IgD-negative memory B cell (primary cell): ENCODE measurements around the gene RHEBL1. TPM values are rescaled to one million over a fixed set of nuclear protein-coding genes. Genes with fewer than 3 reads are reported as not detected.
A peak's percentile ranks its signal among the peaks of the same experiment; 100 is the strongest.

Experiments
- H3K27ac Mint-ChIP-seq, 3 donors: one replicate each; pipeline ENCODE4 v1.8.0; 2020 to 2022; ENCODE audit warnings: mild to moderate bottlenecking in 3 of 3, mixed read lengths in 3 of 3, moderate library complexity in 1 of 3
- H3K27me3 Mint-ChIP-seq: one replicate; pipeline ENCODE4 v1.8.0; 2021; ENCODE audit warnings: mixed read lengths
- H3K36me3 Mint-ChIP-seq: one replicate; pipeline ENCODE4 v1.8.0; 2020; ENCODE audit warnings: mild to moderate bottlenecking, mixed read lengths
- H3K4me1 Mint-ChIP-seq, 3 donors: one replicate each; pipeline ENCODE4 v1.8.0; 2020 to 2022; ENCODE audit warnings: mixed read lengths in 3 of 3, mild to moderate bottlenecking in 1 of 3
- H3K4me3 Mint-ChIP-seq, 4 donors: one replicate each; pipeline ENCODE4 v1.8.0; 2020 to 2022; ENCODE audit warnings: mild to moderate bottlenecking in 4 of 4, mixed read lengths in 4 of 4, moderate library complexity in 3 of 4
- H3K9me3 Mint-ChIP-seq, 3 donors: one replicate each; pipeline ENCODE4 v1.8.0; 2020 to 2021; ENCODE audit warnings: mixed read lengths in 3 of 3, mild to moderate bottlenecking in 1 of 3
- polyA plus RNA-seq: library from polyadenylated mRNA; unstranded; fragments of 300-500 nt; fragmentation: Illumina TruSeq; gene quantifications from one replicate; pipeline ENCODE4 v1.2.3, GENCODE V29; 2021

Gene RHEBL1
- polyA plus RNA-seq, result 3.2 TPM

- H3K9me3 Mint-ChIP-seq, result no peaks in the 10 kb centered on the region
- peak within 1 kb of the TSS; percentile 96 to 99 (median 98) for H3K4me3 Mint-ChIP-seq
- peak within 1 kb of the TSS; percentile 90 to 97 (median 94) for H3K27ac Mint-ChIP-seq
- no peaks in the 10 kb centered on the region for H3K36me3 Mint-ChIP-seq
- peaks cover 9 to 16% (median 10%) of the 10 kb centered on the region in 3 donors for H3K4me1 Mint-ChIP-seq
- no peaks in the 10 kb centered on the region for H3K27me3 Mint-ChIP-seq
Observed at GRCh38 chr12:49069507-49070346, at the start of gene RHEBL1. Gene RHEBL1, minus strand, starts transcription at chr12:49069979. Its CDS starts 194 bp downstream, at chr12:49069785.

DNA sequence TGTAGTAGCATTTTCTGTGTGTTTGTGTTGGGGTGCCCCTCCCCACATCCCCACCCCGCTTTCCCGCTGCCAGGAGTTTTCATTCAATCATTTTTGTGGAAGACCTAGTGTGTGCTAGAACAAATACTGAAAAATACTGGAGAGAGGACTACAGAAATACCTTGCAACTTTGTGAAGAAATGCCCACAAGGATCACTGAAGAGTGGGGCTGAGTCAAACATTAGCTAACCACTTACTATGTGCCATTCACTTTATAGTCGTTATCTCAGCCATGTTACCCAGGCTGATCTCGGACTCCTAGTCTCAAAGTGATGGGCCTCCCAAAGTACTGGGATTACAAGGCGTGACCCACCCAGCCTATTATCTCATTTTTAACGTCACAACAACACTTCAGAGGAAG lies 41.4 kb upstream of the RHEBL1 start:
- Mint-ChIP-seq H3K27me3 (peaks cover 2% of the 10 kb centered on the region), H3K27ac (peak overlapping the region; percentile 69 to 98 (median 96)), H3K4me3 (peak overlapping the region; percentile 97 to 99 (median 98)), H3K4me1 (peaks cover 22 to 25% (median 23%) of the 10 kb centered on the region in 3 donors), H3K9me3 (no peaks in the 10 kb centered on the region), H3K36me3 (no peaks in the 10 kb centered on the region)

GRCh38 chr12:49110464-49111155 lies 40.8 kb upstream of the RHEBL1 start, which contains the start of gene LMBR1L:
Gene LMBR1L, minus strand, starts transcription at chr12:49110847. Its CDS starts 292 bp downstream, at chr12:49110555.
- Mint-ChIP-seq H3K27ac (peak within 1 kb of the TSS; percentile 69 to 98 (median 96)), H3K4me1 (peaks cover 24 to 29% (median 27%) of the 10 kb centered on the region in 3 donors), H3K9me3 (no peaks in the 10 kb centered on the region), H3K27me3 (peaks cover 2% of the 10 kb centered on the region), H3K36me3 (no peaks in the 10 kb centered on the region), H3K4me3 (peak within 1 kb of the TSS; percentile 97 to 99 (median 98))

DNA sequence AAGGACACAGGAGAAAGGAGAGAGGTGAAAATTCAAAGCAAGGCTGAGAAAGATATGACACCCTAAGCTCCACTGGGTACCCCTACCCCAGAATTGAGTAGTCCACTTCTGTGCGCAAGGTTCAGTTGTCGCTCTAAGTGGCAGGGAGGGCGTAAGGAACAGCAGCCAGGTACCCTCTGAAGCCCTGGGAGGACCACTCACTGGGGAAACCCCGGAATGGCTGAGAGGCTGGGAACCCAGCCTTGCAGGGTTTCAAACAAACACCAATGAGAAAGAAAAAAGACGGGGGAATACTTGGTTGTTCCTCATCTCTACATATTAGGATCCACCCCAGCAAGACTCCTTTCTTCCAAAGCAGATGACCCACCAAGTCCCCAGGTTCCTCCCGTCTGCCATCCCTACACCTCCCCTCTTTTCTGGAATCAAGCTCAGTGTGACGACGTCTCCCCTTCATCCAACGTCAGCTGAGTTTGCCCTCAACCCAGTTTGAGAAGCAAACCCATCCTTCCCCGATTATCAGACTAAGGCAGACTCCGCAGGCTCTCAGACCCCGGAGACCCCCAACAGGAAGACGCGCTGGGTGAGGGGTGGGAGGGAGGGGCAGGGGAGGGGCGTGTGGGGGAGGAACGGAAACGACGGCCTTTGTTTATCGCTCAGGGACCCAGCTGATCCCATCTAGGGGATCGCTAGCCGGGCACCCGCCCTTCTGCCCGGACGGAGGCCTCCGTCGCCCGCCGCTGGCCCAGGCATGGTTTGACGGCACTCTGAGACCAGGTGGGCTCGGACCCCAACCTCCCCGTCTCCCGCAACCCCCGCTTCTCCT lies 40.1 kb upstream of the RHEBL1 start:
- Mint-ChIP-seq H3K27me3 (peaks cover 2% of the 10 kb centered on the region), H3K9me3 (no peaks in the 10 kb centered on the region), H3K4me3 (peak overlapping the region; percentile 97 to 99 (median 98)), H3K4me1 (peaks cover 24 to 29% (median 27%) of the 10 kb centered on the region in 3 donors), H3K36me3 (no peaks in the 10 kb centered on the region), H3K27ac (peak overlapping the region; percentile 69 to 98 (median 96))

DNA sequence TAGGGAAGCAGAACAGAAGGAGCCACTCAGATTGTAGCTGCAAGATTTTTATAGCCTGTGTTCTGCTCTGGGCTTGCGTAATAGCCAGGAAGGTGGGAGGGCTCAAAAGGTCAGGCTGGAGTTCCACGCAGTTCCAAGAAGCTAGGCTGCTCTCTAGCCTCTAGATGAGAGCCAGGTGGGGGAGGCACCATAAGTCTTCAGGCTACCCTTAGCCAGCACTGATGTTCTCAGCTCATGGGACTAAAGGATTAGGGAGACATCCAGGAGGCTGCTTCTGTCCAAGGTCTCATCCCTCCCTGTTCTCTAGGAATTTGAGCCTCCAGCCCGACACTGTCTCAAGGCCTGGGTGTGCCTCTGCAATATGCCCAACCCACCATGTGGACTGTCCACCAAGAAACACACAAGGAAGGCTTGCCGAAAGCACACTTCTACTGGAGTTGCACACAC lies 39.2 kb upstream of the RHEBL1 start:
- Mint-ChIP-seq H3K4me1 (peaks cover 24 to 31% (median 29%) of the 10 kb centered on the region in 3 donors), H3K9me3 (no peaks in the 10 kb centered on the region), H3K36me3 (peaks cover 2% of the 10 kb centered on the region), H3K27me3 (peaks cover 2% of the 10 kb centered on the region), H3K27ac (peak overlapping the region; percentile 39 to 98 (median 69)), H3K4me3 (peak overlapping the region; percentile 97 to 99 (median 98))

- H3K27ac Mint-ChIP-seq, result peak overlapping the region in 1 of 3 donors; percentile 74
- H3K27me3 Mint-ChIP-seq, result no peaks in the 10 kb centered on the region
- peak overlapping the region in 1 of 4 donors; percentile 50 for H3K4me3 Mint-ChIP-seq
- H3K9me3 Mint-ChIP-seq, result no peaks in the 10 kb centered on the region
- H3K4me1 Mint-ChIP-seq, result peaks cover 19 to 26% (median 24%) of the 10 kb centered on the region in 3 donors
- peaks cover 6% of the 10 kb centered on the region for H3K36me3 Mint-ChIP-seq
Observed at GRCh38 chr12:49105504-49106084, 35.8 kb upstream of the RHEBL1 start.

GRCh38 chr12:49104822-49105221 lies 35.0 kb upstream of the RHEBL1 start:
- peaks cover 18 to 23% (median 22%) of the 10 kb centered on the region in 3 donors for H3K4me1 Mint-ChIP-seq
- no peaks in the 10 kb centered on the region for H3K9me3 Mint-ChIP-seq
- no peak overlapping the region for H3K4me3 Mint-ChIP-seq
- H3K36me3 Mint-ChIP-seq, result peaks cover 9% of the 10 kb centered on the region
- no peak overlapping the region for H3K27ac Mint-ChIP-seq
- H3K27me3 Mint-ChIP-seq, result no peaks in the 10 kb centered on the region

- Mint-ChIP-seq H3K27me3 (peaks cover 1% of the 10 kb centered on the region), H3K4me3 (no peak overlapping the region), H3K4me1 (peaks cover 0 to 8% (median 0%) of the 10 kb centered on the region in 3 donors), H3K9me3 (no peaks in the 10 kb centered on the region), H3K36me3 (peaks cover 11% of the 10 kb centered on the region), H3K27ac (no peak overlapping the region)
Observed at GRCh38 chr12:49100380-49100779, 30.6 kb upstream of the RHEBL1 start.

- peaks cover 14% of the 10 kb centered on the region for H3K27me3 Mint-ChIP-seq
- no peaks in the 10 kb centered on the region for H3K9me3 Mint-ChIP-seq
- H3K36me3 Mint-ChIP-seq, result peaks cover 8% of the 10 kb centered on the region
- no peak overlapping the region for H3K4me3 Mint-ChIP-seq
- H3K27ac Mint-ChIP-seq, result peak overlapping the region in 2 of 3 donors; percentile 35 to 50
- H3K4me1 Mint-ChIP-seq, result peaks cover 5 to 15% (median 7%) of the 10 kb centered on the region in 3 donors
Observed at GRCh38 chr12:49098703-49099102, 28.9 kb upstream of the RHEBL1 start.

GRCh38 chr12:49098035-49098451 lies 28.3 kb upstream of the RHEBL1 start:
- peaks cover 8% of the 10 kb centered on the region for H3K36me3 Mint-ChIP-seq
- H3K4me1 Mint-ChIP-seq, result peaks cover 5 to 19% (median 8%) of the 10 kb centered on the region in 3 donors
- peak overlapping the region in 1 of 4 donors; percentile 18 for H3K4me3 Mint-ChIP-seq
- no peaks in the 10 kb centered on the region for H3K9me3 Mint-ChIP-seq
- peak overlapping the region in 1 of 3 donors; percentile 50 for H3K27ac Mint-ChIP-seq
- peaks cover 17% of the 10 kb centered on the region for H3K27me3 Mint-ChIP-seq

- no peaks in the 10 kb centered on the region for H3K9me3 Mint-ChIP-seq
- H3K27me3 Mint-ChIP-seq, result peaks cover 20% of the 10 kb centered on the region
- H3K4me3 Mint-ChIP-seq, result no peak overlapping the region
- peaks cover 8% of the 10 kb centered on the region for H3K36me3 Mint-ChIP-seq
- no peak overlapping the region for H3K27ac Mint-ChIP-seq
- H3K4me1 Mint-ChIP-seq, result peaks cover 5 to 20% (median 9%) of the 10 kb centered on the region in 3 donors
Observed at GRCh38 chr12:49097381-49097780, 27.6 kb upstream of the RHEBL1 start.

- Mint-ChIP-seq H3K4me1 (peaks cover 10 to 32% (median 20%) of the 10 kb centered on the region in 3 donors), H3K9me3 (no peaks in the 10 kb centered on the region), H3K27me3 (peaks cover 41% of the 10 kb centered on the region), H3K36me3 (peaks cover 3% of the 10 kb centered on the region), H3K4me3 (peak overlapping the region in 1 of 4 donors; percentile 13), H3K27ac (peak overlapping the region in 1 of 3 donors; percentile 75)
Observed at GRCh38 chr12:49094975-49095365, 25.2 kb upstream of the RHEBL1 start.

GRCh38 chr12:49094160-49094974 lies 24.6 kb upstream of the RHEBL1 start, which contains the start of gene DHH:
Gene DHH, minus strand, starts transcription at chr12:49094801. Its CDS starts 289 bp downstream, at chr12:49094512.
- Mint-ChIP-seq H3K27ac (peak within 1 kb of the TSS in 1 of 3 donors; percentile 75), H3K4me3 (peak within 1 kb of the TSS in 3 of 4 donors; percentile 13 to 65 (median 62)), H3K36me3 (no peaks in the 10 kb centered on the region), H3K4me1 (peaks cover 12 to 36% (median 22%) of the 10 kb centered on the region in 3 donors), H3K27me3 (peaks cover 45% of the 10 kb centered on the region), H3K9me3 (no peaks in the 10 kb centered on the region)
